AG04450 (cell line): ENCODE data around the gene MAD1L1. TPM values are rescaled to one million over a fixed set of nuclear protein-coding genes. Genes with fewer than 3 reads are reported as not detected.
A peak's percentile ranks its signal among the peaks of the same experiment; 100 is the strongest.

Experiments
- CTCF ChIA-PET: fragments of 300-600, 350-600 bp; formaldehyde crosslinking; extraction: SDS; loops from one replicate; lab custom pipeline; 2022; ENCODE audit warnings: antibody characterized with exemption, inconsistent platforms; lab: Charles Lee
- POLR2A ChIA-PET: fragments of 350-600 bp; formaldehyde crosslinking; extraction: SDS; loops from one replicate; lab custom pipeline; 2021; ENCODE audit warnings: antibody characterized with exemption, inconsistent platforms; lab: Yijun Ruan, JAX
- DNase-seq: peaks from one replicate; pipeline ENCODE4 v3.0.0-alpha.2; 2011; ENCODE audit warnings: low read depth, low spot score
- H3K27ac ChIP-seq: one replicate; pipeline ENCODE4 v1.5.1; 2012; ENCODE audit warnings: low read depth, low read length, control low read depth
- H3K27me3 ChIP-seq: one replicate; pipeline ENCODE4 v1.6.0; 2012; ENCODE audit warnings: low read length; ENCODE audit not compliant: control insufficient read depth, insufficient read depth
- H3K4me3 ChIP-seq: 2 replicates; pipeline ENCODE4 v1.5.1; 2011; ENCODE audit warnings: mild to moderate bottlenecking, low read depth, low read length, control low read depth
- H3K9me3 ChIP-seq: 2 replicates; pipeline ENCODE4 v1.5.1; 2012; ENCODE audit warnings: low read length; ENCODE audit not compliant: control insufficient read depth, insufficient read depth
- CTCF ChIP-seq: IDR thresholded peaks from 2 replicates; pipeline ENCODE4 v1.5.1; 2011; ENCODE audit warnings: low read depth, low read length, control low read depth, inconsistent platforms
- polyA plus RNA-seq: library from polyadenylated mRNA; depleted of rRNA; stranded (reverse); fragments of >200 nt; gene quantifications from 2 replicates; pipeline ENCODE4 v1.2.3, GENCODE V29; 2011

MAD1L1 gene
- polyA plus RNA-seq, 1 experiment = 11.9 TPM

- ChIA-PET POLR2A (no interaction called here), CTCF (interaction anchor here (1.0 kb wide), 1 partner anchor 11 kb away, joined by 4 read pairs; no protein-coding TSS in a partner anchor)
- Histone ChIP-seq H3K9me3 (peaks cover 2% of the 10 kb centered on the region; the same call in 1 of the 2 replicates), H3K27me3 (no peaks in the 10 kb centered on the region), H3K4me3 (no peak overlapping the region), H3K27ac (no peak overlapping the region)
- DNase-seq = no peak
- no peak for TF ChIP-seq CTCF
These were observed 149.4 kb downstream of the MAD1L1 start for GRCh38 chr7:2083362-2083761.

- no peak for TF ChIP-seq CTCF
- ChIA-PET CTCF (interaction anchor here (1.0 kb wide), 1 partner anchor 12 kb away, joined by 4 read pairs; no protein-coding TSS in a partner anchor), POLR2A (interaction anchor here (0.7 to 0.8 kb wide), 2 partner anchors 11 to 170 kb away, joined by 3 to 5 read pairs; no protein-coding TSS in a partner anchor)
- Histone ChIP-seq H3K27me3 (no peaks in the 10 kb centered on the region), H3K27ac (peak overlapping the region; percentile 73), H3K4me3 (no peak overlapping the region), H3K9me3 (peaks cover 2% of the 10 kb centered on the region; the same call in 1 of the 2 replicates)
- peak; percentile 59 for DNase-seq
These were observed 150.4 kb downstream of the MAD1L1 start for GRCh38 chr7:2082139-2082998.

- Histone ChIP-seq H3K4me3 (no peak overlapping the region), H3K27ac (no peak overlapping the region), H3K9me3 (peaks cover 6% of the 10 kb centered on the region; the same call in 1 of the 2 replicates), H3K27me3 (no peaks in the 10 kb centered on the region)
- DNase-seq = no peak
- no peak for TF ChIP-seq CTCF
- POLR2A ChIA-PET = no interaction called here
- CTCF ChIA-PET = no interaction called here
These were observed 151.1 kb downstream of the MAD1L1 start for GRCh38 chr7:2081526-2082135.

- ChIA-PET POLR2A (no interaction called here), CTCF (no interaction called here)
- no peak for TF ChIP-seq CTCF
- H3K27me3 ChIP-seq = no peaks in the 10 kb centered on the region
- no peak overlapping the region for H3K4me3 ChIP-seq
- no peak for DNase-seq
- H3K9me3 ChIP-seq = peaks cover 7% of the 10 kb centered on the region; the same call in 1 of the 2 replicates
- H3K27ac ChIP-seq = no peak overlapping the region
These were observed 152.3 kb downstream of the MAD1L1 start for GRCh38 chr7:2080477-2080876.

- peaks cover 7% of the 10 kb centered on the region; the same call in 1 of the 2 replicates for H3K9me3 ChIP-seq
- POLR2A ChIA-PET = no interaction called here
- no peaks in the 10 kb centered on the region for H3K27me3 ChIP-seq
- TF ChIP-seq CTCF = no peak
- CTCF ChIA-PET = no interaction called here
- DNase-seq = no peak
- no peak overlapping the region for H3K4me3 ChIP-seq
- no peak overlapping the region for H3K27ac ChIP-seq
These were observed 152.7 kb downstream of the MAD1L1 start for GRCh38 chr7:2080060-2080387.
